Breast epithelium (tissue), 4 donors: ENCODE results near the gene ZNF236. TPM values are rescaled to one million over a fixed set of nuclear protein-coding genes. Genes with fewer than 3 reads are reported as not detected.
"Not testable (repeated sequence)": the region's sequence is repeated elsewhere in the genome, so short reads cannot be mapped to it uniquely, and the experiment has no call there.

Experiments used
- DNase-seq, 2 donors: peaks; one replicate each; pipeline ENCODE4 v3.0.0-alpha.2; 2019; ENCODE audit warnings: low spot score in 2 of 2
- H3K27ac ChIP-seq, 2 donors: fragments of 200-600 bp; sonication (generic) in 1 of 2; one replicate each; pipeline ENCODE4 v1.5.1; 2016 to 2019; ENCODE audit warnings: mild to moderate bottlenecking in 1 of 2
- H3K27me3 ChIP-seq, 2 donors: fragments of 200-600 bp; sonication (generic) in 1 of 2; one replicate each; pipeline versions ENCODE4 v1.5.1 to v1.6.0; 2017 to 2019; ENCODE audit warnings: control low read depth in 1 of 2, mild to moderate bottlenecking in 1 of 2
- H3K36me3 ChIP-seq: fragments of 200-600 bp; one replicate; pipeline ENCODE4 v1.5.1; 2019
- H3K4me1 ChIP-seq, 2 donors: fragments of 200-600 bp; sonication (generic); one replicate each; pipeline ENCODE4 v1.5.1; 2016 to 2019; ENCODE audit warnings: control low read depth in 1 of 2
- H3K4me3 ChIP-seq, 3 donors: fragments of 200-600 bp; sonication (generic); 1 replicate in 2 of 3; 2 replicates in 1 of 3; pipeline ENCODE4 v1.5.1; 2016 to 2019; ENCODE audit warnings: mild to moderate bottlenecking in 3 of 3, moderate library complexity in 2 of 3
- H3K9me3 ChIP-seq, 2 donors: fragments of 200-600 bp; sonication (generic) in 1 of 2; one replicate each; pipeline ENCODE4 v1.5.1; 2016 to 2019; ENCODE audit warnings: control low read depth in 1 of 2
- CTCF ChIP-seq, 3 donors: fragments of 450-650 bp; IDR thresholded peaks; one replicate each; pipeline ENCODE4 v1.5.1; 2016 to 2017; ENCODE audit warnings: antibody characterized with exemption in 3 of 3, mild to moderate bottlenecking in 3 of 3, moderate library complexity in 3 of 3
- POLR2A ChIP-seq: fragments of 450-650 bp; IDR thresholded peaks from one replicate; pipeline ENCODE4 v1.6.1; 2016; ENCODE audit warnings: antibody characterized with exemption, mild to moderate bottlenecking, moderate library complexity
- POLR2AphosphoS5 ChIP-seq, 3 donors: sonication (generic); formaldehyde crosslinking; IDR thresholded peaks; one replicate each; pipeline ENCODE4 v1.6.1; 2017; ENCODE audit warnings: antibody characterized with exemption in 3 of 3
- intact Hi-C: fragments of 100-400 bp; cut with DNase I; formaldehyde crosslinking; loops from one replicate; pipeline ENCODE4 v1.15.1; 2023; ENCODE audit warnings: low total_unique reads
- total RNA-seq, 3 donors: library from RNA; depleted of rRNA; stranded (reverse); fragments of >200 nt; gene quantifications; one replicate each; pipeline ENCODE4 v1.1.0, GENCODE V29; 2016

The ZNF236 gene
- total RNA-seq, 3 donors from 2014 or later: 12.3 to 28.2 (median 27.1) TPM

- intact Hi-C loops: no loop called here
- Histone ChIP-seq H3K4me3 (no peak overlapping the region), H3K27ac (no peak overlapping the region), H3K9me3 (no peaks in the 10 kb centered on the region), H3K36me3 (no peaks in the 10 kb centered on the region), H3K4me1 (no peaks in the 10 kb centered on the region), H3K27me3 (no peaks in the 10 kb centered on the region)
- TF ChIP-seq POLR2A (no peak), POLR2AphosphoS5 (IDR thresholded peaks at IDR 0.05) (no peak), CTCF (IDR thresholded peaks at IDR 0.05) (no peak)
- DNase-seq: no peak
These were observed 13.8 kb upstream of the ZNF236 start for GRCh38 chr18:76808561-76808960.

- intact Hi-C loops, H3K9me3 ChIP-seq, H3K27me3 ChIP-seq, DNase-seq, H3K4me1 ChIP-seq, H3K27ac ChIP-seq, H3K36me3 ChIP-seq, H3K4me3 ChIP-seq: not testable (repeated sequence)
These were observed 10.8 kb upstream of the ZNF236 start for GRCh38 chr18:76811530-76811929.

GRCh38 chr18:76814256-76814655 is 8.1 kb upstream of the ZNF236 start:
- TF ChIP-seq POLR2A (no peak), POLR2AphosphoS5 (IDR thresholded peaks at IDR 0.05) (no peak), CTCF (IDR thresholded peaks at IDR 0.05) (no peak)
- intact Hi-C loops: no loop called here
- H3K36me3 ChIP-seq: no peaks in the 10 kb centered on the region
- H3K9me3 ChIP-seq: no peaks in the 10 kb centered on the region
- H3K4me1 ChIP-seq: no peaks in the 10 kb centered on the region
- H3K27ac ChIP-seq: no peak overlapping the region
- H3K27me3 ChIP-seq: no peaks in the 10 kb centered on the region
- no peak for DNase-seq
- no peak overlapping the region for H3K4me3 ChIP-seq

GRCh38 chr18:76816127-76816526 is 6.2 kb upstream of the ZNF236 start:
- intact Hi-C loops: no loop called here
- H3K27ac ChIP-seq: no peak overlapping the region
- H3K9me3 ChIP-seq: no peaks in the 10 kb centered on the region
- TF ChIP-seq POLR2A (no peak), POLR2AphosphoS5 (IDR thresholded peaks at IDR 0.05) (no peak), CTCF (IDR thresholded peaks at IDR 0.05) (no peak)
- no peak for DNase-seq
- H3K27me3 ChIP-seq: no peaks in the 10 kb centered on the region
- no peaks in the 10 kb centered on the region for H3K4me1 ChIP-seq
- H3K36me3 ChIP-seq: no peaks in the 10 kb centered on the region
- no peak overlapping the region for H3K4me3 ChIP-seq

GRCh38 chr18:76817888-76818611 is 4.3 kb upstream of the ZNF236 start:
- no peak for DNase-seq
- Histone ChIP-seq H3K27ac (no peak overlapping the region), H3K9me3 (no peaks in the 10 kb centered on the region), H3K27me3 (no peaks in the 10 kb centered on the region), H3K4me3 (no peak overlapping the region), H3K4me1 (no peaks in the 10 kb centered on the region), H3K36me3 (no peaks in the 10 kb centered on the region)
- intact Hi-C loops: no loop called here
- no peak for TF ChIP-seq POLR2A
- no peak for TF ChIP-seq CTCF (IDR thresholded peaks at IDR 0.05)
- TF ChIP-seq POLR2AphosphoS5 (IDR thresholded peaks at IDR 0.05): no peak
